Cardiac muscle cell (in vitro differentiated cells and primary cell): ENCODE results near the gene CLC. TPM values are rescaled to one million over a fixed set of nuclear protein-coding genes. Genes with fewer than 3 reads are reported as not detected.
"Not testable (repeated sequence)": the region's sequence is repeated elsewhere in the genome, so short reads cannot be mapped to it uniquely, and the experiment has no call there.

ENCODE experiments used
- DNase-seq, 2 donors: peaks; one replicate each; pipeline versions ENCODE4 v3.0.0 to v3.0.0-alpha.2; 2010 to 2017; ENCODE audit warnings: low read depth in 1 of 2, low spot score in 1 of 2
- H3K27ac ChIP-seq: fragments of 200-600 bp; sonication (generic); 2 replicates; pipeline ENCODE4 v1.5.1; 2016
- H3K27me3 ChIP-seq: fragments of 200-600 bp; sonication (generic); 2 replicates; pipeline ENCODE4 v1.6.0; 2016; ENCODE audit warnings: control low read depth
- H3K36me3 ChIP-seq: fragments of 200-600 bp; sonication (generic); 2 replicates; pipeline ENCODE4 v1.5.1; 2016; ENCODE audit warnings: control low read depth
- H3K4me1 ChIP-seq: fragments of 200-600 bp; sonication (generic); 2 replicates; pipeline ENCODE4 v1.8.1; 2017; ENCODE audit warnings: low read depth, mild to moderate bottlenecking, mixed run types
- H3K4me3 ChIP-seq: fragments of 200-600 bp; sonication (generic); 2 replicates; pipeline ENCODE4 v1.5.1; 2016; ENCODE audit warnings: mild to moderate bottlenecking
- H3K9me3 ChIP-seq: fragments of 200-600 bp; sonication (generic); 2 replicates; pipeline ENCODE4 v1.5.1; 2017; ENCODE audit warnings: low read depth, mild to moderate bottlenecking, control low read depth
- CTCF ChIP-seq: IDR thresholded peaks from 2 replicates; pipeline ENCODE4 v1.5.1; 2012; ENCODE audit warnings: low read depth, mild to moderate bottlenecking, low read length
- polyA plus RNA-seq: library from polyadenylated mRNA; unstranded; fragments of >200 nt; fragmentation: Nextera tagmentation; extraction: Ambion mirVana; gene quantifications from 2 replicates; pipeline ENCODE4 v1.2.1, GENCODE V29; 2016
- total RNA-seq: library from RNA; depleted of rRNA; stranded (reverse); fragments of >200 nt; gene quantifications from 2 replicates; pipeline ENCODE4 v1.2.3, GENCODE V29; 2016

Gene CLC
- total and polyA plus RNA-seq, 2 experiments from 2014 or later = not detected

GRCh38 chr19:39728040-39728439 lies 9.8 kb downstream of the CLC start:
- H3K27ac ChIP-seq = no peak overlapping the region

GRCh38 chr19:39727070-39727800 lies 10.6 kb downstream of the CLC start:
- DNase-seq = no peak
- Histone ChIP-seq H3K36me3 (no peaks in the 10 kb centered on the region), H3K27ac (no peak overlapping the region), H3K27me3 (peaks cover 3% of the 10 kb centered on the region), H3K4me3 (no peak overlapping the region), H3K9me3 (no peaks in the 10 kb centered on the region), H3K4me1 (no peaks in the 10 kb centered on the region)
- no peak for TF ChIP-seq CTCF

More at GRCh38 chr19:39728040-39728439, 9.8 kb downstream of the CLC start:
- TF ChIP-seq CTCF = no peak
- Histone ChIP-seq H3K4me3 (no peak overlapping the region), H3K9me3 (no peaks in the 10 kb centered on the region), H3K27me3 (peaks cover 3% of the 10 kb centered on the region), H3K4me1 (no peaks in the 10 kb centered on the region), H3K36me3 (no peaks in the 10 kb centered on the region)
- no peak for DNase-seq

GRCh38 chr19:39725995-39726394 lies 11.8 kb downstream of the CLC start:
- Histone ChIP-seq H3K9me3 (no peaks in the 10 kb centered on the region), H3K4me3 (no peak overlapping the region), H3K36me3 (no peaks in the 10 kb centered on the region), H3K27me3 (peaks cover 6% of the 10 kb centered on the region), H3K27ac (no peak overlapping the region), H3K4me1 (no peaks in the 10 kb centered on the region)
- DNase-seq = no peak
- no peak for TF ChIP-seq CTCF

GRCh38 chr19:39720144-39720543 lies 17.7 kb downstream of the CLC start:
- not testable (repeated sequence) for H3K27me3 ChIP-seq, H3K36me3 ChIP-seq, DNase-seq, H3K4me3 ChIP-seq, H3K27ac ChIP-seq, H3K9me3 ChIP-seq, H3K4me1 ChIP-seq

- no peak overlapping the region for H3K27ac ChIP-seq
- no peak overlapping the region for H3K4me3 ChIP-seq
- no peaks in the 10 kb centered on the region for H3K36me3 ChIP-seq
- H3K9me3 ChIP-seq = no peaks in the 10 kb centered on the region
- H3K27me3 ChIP-seq = no peaks in the 10 kb centered on the region
- no peaks in the 10 kb centered on the region for H3K4me1 ChIP-seq
- DNase-seq = no peak
- no peak for TF ChIP-seq CTCF
Observed at GRCh38 chr19:39710333-39710890, 27.4 kb downstream of the CLC start.
